SK-N-SH (cell line): ENCODE data around the gene PPP2R5E. TPM values are rescaled to one million over a fixed set of nuclear protein-coding genes. Genes with fewer than 3 reads are reported as not detected.

ENCODE experiments used
- CTCF ChIA-PET: fragments of 300-600, 350-600 bp; formaldehyde crosslinking; extraction: SDS; loops from one replicate; lab custom pipeline; 2021; lab: Yijun Ruan, JAX
- POLR2A ChIA-PET: fragments of 350-600 bp; sonication (Branson Sonifier 250); formaldehyde crosslinking; extraction: SDS; loops from one replicate; lab custom pipeline; 2020; ENCODE audit warnings: antibody characterized with exemption, inconsistent platforms; lab: Yijun Ruan, JAX
- DNase-seq: peaks from one replicate; pipeline ENCODE4 v3.0.0; 2012
- H2AFZ ChIP-seq: fragments of 200-600 bp; sonication (generic); 2 replicates; pipeline ENCODE4 v1.8.1; 2016; ENCODE audit warnings: antibody characterized with exemption, mild to moderate bottlenecking, low read depth
- H3F3A ChIP-seq: fragments of 200-600 bp; sonication (generic); replicated peaks from 2 replicates; pipeline ENCODE3; 2016; ENCODE audit warnings: antibody characterized with exemption, mild to moderate bottlenecking; ENCODE audit not compliant: insufficient read depth
- H3K27ac ChIP-seq, 2 experiments: fragments of 200-500 bp in 1 of 2; fragments of 200-600 bp in 1 of 2; sonication (Bioruptor generic) in 1 of 2; sonication (generic), shearing (Covaris generic) in 1 of 2; 2 replicates each; pipeline versions ENCODE4 v1.5.1 to v1.6.1; 2014 to 2016; ENCODE audit warnings: low read depth in 2 of 2, inconsistent platforms in 1 of 2, low read length in 1 of 2, mild to moderate bottlenecking in 1 of 2, mixed read lengths in 1 of 2
- H3K27me3 ChIP-seq: fragments of 200-600 bp; sonication (generic), shearing (Covaris generic); 2 replicates; pipeline ENCODE4 v1.6.1; 2016; ENCODE audit warnings: mixed run types; ENCODE audit not compliant: insufficient read depth
- H3K36me3 ChIP-seq, 2 experiments: fragments of 200-500 bp in 1 of 2; fragments of 200-600 bp in 1 of 2; sonication (Bioruptor generic) in 1 of 2; sonication (generic) in 1 of 2; replicated peaks in 1 of 2; 2 replicates each; pipeline versions ENCODE3 to v1.5.1; 2014 to 2016; ENCODE audit warnings: low read length in 1 of 2, mild to moderate bottlenecking in 1 of 2; ENCODE audit not compliant: insufficient read depth in 2 of 2, control insufficient read depth in 1 of 2
- H3K4me1 ChIP-seq, 2 experiments: fragments of 200-500 bp in 1 of 2; fragments of 200-600 bp in 1 of 2; sonication (Bioruptor generic) in 1 of 2; sonication (generic), shearing (Covaris generic) in 1 of 2; 2 replicates each; pipeline versions ENCODE4 v1.5.1 to v1.6.1; 2014 to 2016; ENCODE audit warnings: low read depth in 1 of 2, low read length in 1 of 2, mixed run types in 1 of 2; ENCODE audit not compliant: insufficient read depth in 2 of 2, control insufficient read depth in 1 of 2
- H3K4me2 ChIP-seq: fragments of 200-600 bp; sonication (generic), shearing (Covaris generic); 2 replicates; pipeline ENCODE4 v1.6.1; 2017; ENCODE audit warnings: mixed run types
- H3K4me3 ChIP-seq, 2 experiments: fragments of 200-500 bp in 1 of 2; fragments of 200-600 bp in 1 of 2; sonication (Bioruptor generic) in 1 of 2; sonication (generic), shearing (Covaris generic) in 1 of 2; 2 replicates each; pipeline versions ENCODE4 v1.5.1 to v1.8.1; 2014 to 2016; ENCODE audit warnings: low read depth in 2 of 2, inconsistent platforms in 1 of 2, low read length in 1 of 2, mild to moderate bottlenecking in 1 of 2, mixed read lengths in 1 of 2, moderate library complexity in 1 of 2
- H3K79me2 ChIP-seq: fragments of 200-600 bp; sonication (generic); 2 replicates; pipeline ENCODE4 v1.8.1; 2017; ENCODE audit warnings: mild to moderate bottlenecking; ENCODE audit not compliant: insufficient read depth
- H3K9ac ChIP-seq: fragments of 200-600 bp; sonication (generic); 2 replicates; pipeline ENCODE4 v1.6.1; 2017; ENCODE audit warnings: mixed run types
- H3K9me2 ChIP-seq: fragments of 200-600 bp; sonication (generic); 2 replicates; pipeline ENCODE4 v1.6.1; 2017; ENCODE audit warnings: mixed run types
- H3K9me3 ChIP-seq: fragments of 200-600 bp; sonication (generic); 2 replicates; pipeline ENCODE4 v1.6.1; 2017; ENCODE audit warnings: mixed run types, mild to moderate bottlenecking, moderate library complexity
- H4K20me1 ChIP-seq: fragments of 200-600 bp; sonication (generic); 2 replicates; pipeline ENCODE4 v1.6.1; 2017; ENCODE audit warnings: mild to moderate bottlenecking, mixed run types; ENCODE audit not compliant: insufficient read depth
- FOSL2 ChIP-seq: IDR thresholded peaks from 2 replicates; pipeline ENCODE4 v1.4.0; 2012; ENCODE audit warnings: low read depth, mild to moderate bottlenecking, moderate library complexity, borderline replicate concordance
- GABPA ChIP-seq: IDR thresholded peaks from 2 replicates; pipeline ENCODE4 v1.4.0; 2012; ENCODE audit warnings: low read depth, mild to moderate bottlenecking
- GATA2 ChIP-seq: sonication (generic); formaldehyde crosslinking; IDR thresholded peaks from 2 replicates; pipeline ENCODE4 v1.5.0; 2020; ENCODE audit warnings: mild to moderate bottlenecking, missing genetic modification reagents
- IRF3 ChIP-seq: fragments of 150-350 bp; IDR thresholded peaks from 2 replicates; pipeline ENCODE4 v1.6.1; 2016; ENCODE audit warnings: mild to moderate bottlenecking, low read depth, low read length
- RAD21 ChIP-seq: IDR thresholded peaks from 2 replicates; pipeline ENCODE4 v1.6.1; 2012; ENCODE audit warnings: mild to moderate bottlenecking, low read length
- REST ChIP-seq: IDR thresholded peaks from 2 replicates; pipeline ENCODE4 v1.6.1; 2012; ENCODE audit warnings: mild to moderate bottlenecking, low read depth, low read length, moderate library complexity
- RFX5 ChIP-seq: IDR thresholded peaks from 2 replicates; pipeline ENCODE4 v1.6.1; 2012; ENCODE audit warnings: mild to moderate bottlenecking, improper control_type of control experiment, low read length
- RXRA ChIP-seq: IDR thresholded peaks from 2 replicates; pipeline ENCODE4 v1.4.0; 2012; ENCODE audit warnings: low read depth, mild to moderate bottlenecking, borderline replicate concordance
- SMC3 ChIP-seq: IDR thresholded peaks from 2 replicates; pipeline ENCODE4 v1.6.1; 2012; ENCODE audit warnings: low read depth, low read length, improper control_type of control experiment
- USF1 ChIP-seq: IDR thresholded peaks from 2 replicates; pipeline ENCODE4 v1.4.0; 2012; ENCODE audit warnings: low read depth, borderline replicate concordance
- USF2 ChIP-seq: fragments of 150-350 bp; IDR thresholded peaks from 2 replicates; pipeline ENCODE4 v1.6.1; 2017; ENCODE audit warnings: antibody characterized with exemption, low read length, low read depth, borderline replicate concordance
- ZBTB33 ChIP-seq: IDR thresholded peaks from 2 replicates; pipeline ENCODE4 v1.4.0; 2012; ENCODE audit warnings: low read depth, borderline replicate concordance
- WGBS: methylation state at CpG from one replicate; pipeline ENCODE4 v1.1.6; 2017; ENCODE audit warnings: low lambda C conversion rate; 5-methylcytosine and 5-hydroxymethylcytosine counted together
- polyA plus RNA-seq, 3 experiments: library from polyadenylated mRNA; depleted of rRNA; stranded (reverse); fragments of >200 nt; gene quantifications; 2 replicates each; pipeline ENCODE4 v1.2.3, GENCODE V29; 2012

Gene PPP2R5E
- polyA plus RNA-seq, 1 of the 3 experiments (the other 2 are of a cell fraction), result 4.4 TPM

GRCh38 chr14:63436286-63437098 lies 106.7 kb downstream of the PPP2R5E start (continued):
- TF ChIP-seq REST, result no peak

- POLR2A ChIA-PET, result no interaction called here
- Histone ChIP-seq H4K20me1 (peaks cover 56% of the 10 kb centered on the region), H3K36me3 (no peaks in the 10 kb centered on the region), H3K9ac (no peak overlapping the region), H3K27me3 (no peaks in the 10 kb centered on the region), H3K9me3 (no peaks in the 10 kb centered on the region), H3K4me1 (peaks cover 15 to 45% of the 10 kb centered on the region in 2 experiments; a peak in 3 of 4 replicates), H3K27ac (no peak overlapping the region; a peak in 1 of 4 replicates), H3K79me2 (peaks cover 93% of the 10 kb centered on the region), H2AFZ (no peak overlapping the region), H3K4me3 (no peak overlapping the region), H3F3A (peaks cover 11% of the 10 kb centered on the region), H3K9me2 (no peaks in the 10 kb centered on the region), H3K4me2 (no peak overlapping the region)
- WGBS, result 93% methylated on average over 5 of the region's 5 CpGs
- DNase-seq, result no peak
- TF ChIP-seq IRF3, result no peak
- TF ChIP-seq GATA2 (CRISPR knock-in tag), result no peak
- TF ChIP-seq USF2, result no peak
- no peak for TF ChIP-seq ZBTB33
- TF ChIP-seq FOSL2, result no peak
- no peak for TF ChIP-seq SMC3
- TF ChIP-seq GABPA, result no peak
- TF ChIP-seq RAD21, result no peak
- no peak for TF ChIP-seq RFX5
- no peak for TF ChIP-seq RXRA
- no peak for TF ChIP-seq USF1
- CTCF ChIA-PET, result interaction anchor here (1.2 kb wide), 1 partner anchor 57 kb away, joined by 3 read pairs; no protein-coding TSS in a partner anchor
Observed at GRCh38 chr14:63435838-63436237, 107.3 kb downstream of the PPP2R5E start.
